HEK293 (cell line): ENCODE results near the gene MACROD1.

Source experiments
- CTCF ChIA-PET: fragments of 350-600 bp; formaldehyde crosslinking; extraction: SDS; loops from one replicate; lab custom pipeline; 2021; ENCODE audit warnings: antibody characterized with exemption; lab: Yijun Ruan, JAX
- POLR2A ChIA-PET: fragments of 300-600 bp; formaldehyde crosslinking; extraction: SDS; loops from one replicate; lab custom pipeline; 2020; ENCODE audit warnings: antibody characterized with exemption, inconsistent platforms; lab: Yijun Ruan, JAX
- H3K27ac ChIP-seq: fragments of 200-500 bp; sonication (Bioruptor generic); 2 replicates; pipeline ENCODE4 v1.5.1; 2014; ENCODE audit warnings: low read depth, low read length, control low read depth, inconsistent platforms; ENCODE audit errors: extremely low read depth
- H3K36me3 ChIP-seq, 2 experiments: fragments of 200-500 bp in 1 of 2; sonication (Bioruptor generic) in 1 of 2; 1 replicate in 1 of 2; 2 replicates in 1 of 2; pipeline ENCODE4 v1.5.1; 2014 to 2017; ENCODE audit warnings: inconsistent platforms in 2 of 2, low read length in 2 of 2; ENCODE audit not compliant: control insufficient read depth in 2 of 2, insufficient read depth in 1 of 2
- H3K4me1 ChIP-seq: fragments of 200-500 bp; sonication (Bioruptor generic); 2 replicates; pipeline ENCODE4 v1.5.1; 2014; ENCODE audit warnings: mild to moderate bottlenecking, low read length, inconsistent platforms; ENCODE audit not compliant: control insufficient read depth, insufficient read depth
- H3K4me3 ChIP-seq: 2 replicates; pipeline ENCODE4 v1.5.1; 2011; ENCODE audit warnings: low read depth, mild to moderate bottlenecking, control low read depth, low read length, moderate library complexity
- H3K9me3 ChIP-seq: fragments of 200-500 bp; sonication (Bioruptor generic); 2 replicates; pipeline ENCODE4 v1.5.1; 2014; ENCODE audit warnings: low read depth, low read length, inconsistent platforms; ENCODE audit not compliant: control insufficient read depth, insufficient read depth
- GLIS2 ChIP-seq: fragments of 450-650 bp; formaldehyde crosslinking; IDR thresholded peaks from 2 replicates; pipeline ENCODE4 v1.5.1; 2016; ENCODE audit warnings: missing biosample characterization, missing genetic modification characterization
- REPIN1 ChIP-seq: fragments of 450-650 bp; formaldehyde crosslinking; IDR thresholded peaks from 2 replicates; pipeline ENCODE4 v1.5.1; 2017; ENCODE audit warnings: missing biosample characterization, missing genetic modification characterization, low read depth
- REST ChIP-seq: fragments of 450-650 bp; formaldehyde crosslinking; IDR thresholded peaks from 2 replicates; pipeline ENCODE4 v1.5.1; 2016; ENCODE audit warnings: missing biosample characterization, missing genetic modification characterization
- YY1 ChIP-seq: fragments of 450-650 bp; formaldehyde crosslinking; IDR thresholded peaks from 2 replicates; pipeline ENCODE4 v1.5.1; 2018; ENCODE audit warnings: missing biosample characterization, missing genetic modification characterization
- ZBTB48 ChIP-seq: fragments of 450-650 bp; formaldehyde crosslinking; IDR thresholded peaks from 2 replicates; pipeline ENCODE4 v1.5.1; 2016; ENCODE audit warnings: missing biosample characterization, missing genetic modification characterization
- ZFP41 ChIP-seq: fragments of 450-650 bp; formaldehyde crosslinking; IDR thresholded peaks from 2 replicates; pipeline ENCODE4 v1.5.1; 2016; ENCODE audit warnings: missing biosample characterization, missing genetic modification characterization, borderline replicate concordance
- ZNF112 ChIP-seq: fragments of 450-650 bp; formaldehyde crosslinking; IDR thresholded peaks from 2 replicates; pipeline ENCODE4 v1.5.0; 2017; ENCODE audit warnings: missing biosample characterization, missing genetic modification characterization
- ZNF16 ChIP-seq: fragments of 450-650 bp; formaldehyde crosslinking; IDR thresholded peaks from 2 replicates; pipeline ENCODE4 v1.5.1; 2016; ENCODE audit warnings: low read depth, missing biosample characterization, missing genetic modification characterization
- ZNF174 ChIP-seq: fragments of 450-650 bp; formaldehyde crosslinking; IDR thresholded peaks from 2 replicates; pipeline ENCODE4 v1.5.0; 2017; ENCODE audit warnings: missing biosample characterization, mild to moderate bottlenecking, missing genetic modification characterization
- ZNF184 ChIP-seq: fragments of 450-650 bp; IDR thresholded peaks from 2 replicates; pipeline ENCODE4 v1.5.1; 2018; ENCODE audit warnings: missing biosample characterization, mild to moderate bottlenecking, missing genetic modification characterization
- ZNF211 ChIP-seq: fragments of 450-650 bp; formaldehyde crosslinking; IDR thresholded peaks from 2 replicates; pipeline ENCODE4 v1.5.1; 2016; ENCODE audit warnings: low read depth, missing biosample characterization, missing genetic modification characterization
- ZNF248 ChIP-seq: fragments of 450-650 bp; formaldehyde crosslinking; IDR thresholded peaks from 2 replicates; pipeline ENCODE4 v1.5.1; 2017; ENCODE audit warnings: missing biosample characterization, missing genetic modification characterization
- ZNF341 ChIP-seq: fragments of 450-650 bp; formaldehyde crosslinking; IDR thresholded peaks from 2 replicates; pipeline ENCODE4; 2016; ENCODE audit warnings: low read depth, missing biosample characterization, missing genetic modification characterization
- ZNF37A ChIP-seq: fragments of 450-650 bp; IDR thresholded peaks from 2 replicates; pipeline ENCODE4 v1.5.1; 2018; ENCODE audit warnings: missing biosample characterization, missing genetic modification characterization
- ZNF600 ChIP-seq: fragments of 450-650 bp; formaldehyde crosslinking; IDR thresholded peaks from 2 replicates; pipeline ENCODE4 v1.5.1; 2016; ENCODE audit warnings: missing biosample characterization, missing genetic modification characterization
- ZNF629 ChIP-seq: fragments of 450-650 bp; formaldehyde crosslinking; IDR thresholded peaks from 2 replicates; pipeline ENCODE4 v1.5.1; 2017; ENCODE audit warnings: missing biosample characterization, missing genetic modification characterization
- ZNF660 ChIP-seq: fragments of 450-650 bp; IDR thresholded peaks from 2 replicates; pipeline ENCODE4 v1.5.1; 2018; ENCODE audit warnings: missing biosample characterization, mild to moderate bottlenecking, missing genetic modification characterization
- ZNF707 ChIP-seq: fragments of 450-650 bp; formaldehyde crosslinking; IDR thresholded peaks from 2 replicates; pipeline ENCODE4 v1.5.1; 2016; ENCODE audit warnings: missing biosample characterization, missing genetic modification characterization
- ZNF843 ChIP-seq: fragments of 450-650 bp; formaldehyde crosslinking; IDR thresholded peaks from 2 replicates; pipeline ENCODE4 v1.5.1; 2016; ENCODE audit warnings: missing biosample characterization, missing genetic modification characterization
- ZSCAN18 ChIP-seq: fragments of 450-650 bp; formaldehyde crosslinking; IDR thresholded peaks from 2 replicates; pipeline ENCODE4 v1.5.1; 2016; ENCODE audit warnings: missing biosample characterization, missing genetic modification characterization

The MACROD1 gene

GRCh38 chr11:63952570-63952969 is 213.3 kb downstream of the MACROD1 start:
- Histone ChIP-seq H3K9me3 (no peaks in the 10 kb centered on the region), H3K27ac (no peak overlapping the region), H3K4me3 (no peak overlapping the region), H3K4me1 (no peaks in the 10 kb centered on the region), H3K36me3 (peaks cover 4 to 85% of the 10 kb centered on the region in 2 experiments; a peak in 2 of 3 replicates)
- TF ChIP-seq ZNF629 (tag by site-specific recombination): no peak
- TF ChIP-seq ZNF112 (tag by site-specific recombination): no peak
- TF ChIP-seq REPIN1 (tag by site-specific recombination): no peak
- no peak for TF ChIP-seq ZNF600 (tag by site-specific recombination)
- TF ChIP-seq ZNF174 (tag by site-specific recombination): no peak
- no peak for TF ChIP-seq REST (tag by site-specific recombination)
- no peak for TF ChIP-seq YY1 (tag by site-specific recombination)
- TF ChIP-seq ZNF248: no peak
- no peak for TF ChIP-seq GLIS2 (tag by site-specific recombination)
- no peak for TF ChIP-seq ZNF37A (tag by site-specific recombination)
- no peak for TF ChIP-seq ZNF184 (tag by site-specific recombination)
- no peak for TF ChIP-seq ZNF211 (tag by site-specific recombination)
- TF ChIP-seq ZFP41 (tag by site-specific recombination): no peak
- no peak for TF ChIP-seq ZNF707 (tag by site-specific recombination)
- ChIA-PET CTCF (interaction anchor here (0.8 to 1.5 kb wide), 3 partner anchors 37 to 119 kb away, joined by 3 to 6 read pairs (median 3); no protein-coding TSS in a partner anchor), POLR2A (interaction anchor here (0.6 to 1.2 kb wide), 2 partner anchors 35 to 100 kb away, joined by 3 read pairs; no protein-coding TSS in a partner anchor)

- Histone ChIP-seq H3K4me3 (no peak overlapping the region), H3K9me3 (no peaks in the 10 kb centered on the region), H3K27ac (no peak overlapping the region), H3K4me1 (no peaks in the 10 kb centered on the region), H3K36me3 (peaks cover 4 to 85% of the 10 kb centered on the region in 2 experiments; a peak in 2 of 3 replicates)
- POLR2A ChIA-PET: interaction anchor here (0.6 to 1.2 kb wide), 2 partner anchors 34 to 99 kb away, joined by 3 read pairs; no protein-coding TSS in a partner anchor
- CTCF ChIA-PET: interaction anchor here (1.2 to 2.0 kb wide), 4 partner anchors 45 to 198 kb away, joined by 3 to 8 read pairs (median 4); no protein-coding TSS in a partner anchor
- TF ChIP-seq ZBTB48 (tag by site-specific recombination) (no peak), ZNF629 (tag by site-specific recombination) (no peak), ZNF341 (tag by site-specific recombination) (no peak), ZNF16 (tag by site-specific recombination) (no peak), ZNF660 (no peak), ZNF174 (tag by site-specific recombination) (no peak), ZSCAN18 (tag by site-specific recombination) (no peak), ZNF843 (tag by site-specific recombination) (no peak)
Observed at GRCh38 chr11:63951779-63952536, 214.0 kb downstream of the MACROD1 start.
